ENCODE measurements around the gene IPO4.

IPO4 gene

DNA sequence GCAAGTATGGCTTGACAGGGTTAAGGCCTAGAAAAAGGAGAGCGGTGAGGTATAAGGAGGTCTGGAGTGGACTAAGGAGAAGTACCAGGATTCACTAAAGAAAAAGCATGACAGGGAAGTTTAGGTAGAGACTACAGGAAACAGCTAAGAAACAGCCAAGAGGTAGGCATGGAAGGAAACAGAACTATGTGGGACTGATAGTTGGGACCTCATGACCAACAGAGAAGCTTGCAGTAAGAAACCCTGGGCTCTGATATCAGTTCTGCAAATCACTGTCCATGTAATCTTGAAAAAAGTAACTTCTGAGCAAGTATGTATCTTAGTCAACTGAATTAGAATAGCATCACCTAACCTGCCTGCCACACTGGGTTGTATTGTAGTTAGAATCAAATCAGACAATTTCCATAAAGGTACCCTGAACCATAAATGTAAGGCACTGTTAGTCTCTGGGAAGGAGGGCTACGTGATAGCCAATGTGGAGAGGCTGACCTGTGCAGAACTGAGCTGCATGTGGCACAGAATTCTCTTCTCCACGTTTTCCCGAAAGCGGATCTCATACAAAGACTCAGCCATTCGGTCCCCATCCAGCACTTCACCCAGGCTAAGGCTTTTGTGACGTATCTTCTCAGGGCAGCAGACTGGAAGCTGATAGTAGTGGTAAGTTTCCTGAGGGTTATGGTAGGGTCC lies 5.7 kb upstream of the IPO4 start:
- DNase-seq (ENCODE audit: low read depth in 2 of 2), result no peak

DNA sequence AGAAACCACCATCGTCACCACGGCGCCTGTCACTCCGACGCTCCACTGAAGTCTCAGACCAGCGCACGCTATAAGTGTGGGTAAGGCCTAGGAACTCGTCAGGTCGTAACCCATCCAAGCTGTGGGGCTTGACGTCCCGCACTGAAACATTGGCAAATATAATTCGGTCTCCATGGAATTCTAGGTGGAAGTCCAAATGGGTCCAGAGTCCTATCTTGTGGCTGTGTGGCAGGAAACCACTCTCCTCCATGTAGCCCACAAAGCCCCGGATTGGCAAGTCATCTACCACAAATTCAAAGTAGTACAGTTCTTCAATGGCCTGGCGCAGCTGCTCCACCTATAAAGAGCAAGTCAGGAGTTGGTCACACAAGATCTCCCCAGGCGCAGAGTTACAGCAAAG lies 4.3 kb upstream of the IPO4 start:
- no peak for DNase-seq (ENCODE audit: low read depth in 2 of 2)

GRCh38 chr14:24190416-24190815 lies 1.8 kb upstream of the IPO4 start:
- DNase-seq (ENCODE audit: low read depth in 2 of 2), result no peak

DNA sequence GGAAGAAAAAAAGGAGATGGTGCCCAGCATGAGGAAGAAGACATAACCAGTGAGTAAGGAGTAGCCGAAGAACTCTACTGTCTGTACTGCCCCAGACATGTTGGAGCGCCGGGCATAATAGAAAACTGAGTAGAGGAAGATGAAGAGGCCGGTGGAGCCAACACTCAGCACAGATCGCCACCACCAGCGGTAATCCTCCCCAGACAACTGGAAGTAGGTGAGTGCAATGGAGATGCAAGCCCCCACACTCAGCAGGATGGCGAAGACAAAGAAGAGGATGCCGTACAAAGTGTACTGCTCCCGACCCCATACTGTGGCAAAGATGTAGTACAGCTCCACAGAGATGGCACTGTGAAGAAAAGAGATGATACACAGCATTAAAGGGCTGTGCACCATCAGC lies 844 bp upstream of the IPO4 start:
- DNase-seq (ENCODE audit: low read depth in 2 of 2), result no peak

DNA sequence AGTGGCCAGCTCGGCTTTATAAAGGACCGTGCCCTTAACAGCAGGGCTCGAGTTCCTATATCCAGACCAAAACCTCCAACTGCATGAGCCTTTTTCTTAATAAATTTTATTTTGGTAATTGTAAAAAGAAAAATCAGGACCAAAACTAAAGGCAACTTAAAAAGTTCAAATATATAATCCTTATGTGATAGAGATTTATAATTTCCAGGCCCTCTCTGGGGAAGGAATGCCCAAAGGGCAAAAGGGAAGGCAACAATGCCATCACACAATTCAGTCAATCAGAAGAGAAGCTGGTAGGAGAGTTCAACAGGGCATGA lies 401 bp upstream of the IPO4 start:
- no peak for DNase-seq (ENCODE audit: low read depth in 2 of 2)

GRCh38 chr14:24187539-24187915 lies 1.1 kb downstream of the IPO4 start:
- DNase-seq (ENCODE audit: low read depth in 2 of 2), result no peak

GRCh38 chr14:24186831-24187538 lies 1.6 kb downstream of the IPO4 start:
- no peak for DNase-seq (ENCODE audit: low read depth in 2 of 2)

- DNase-seq (ENCODE audit: low read depth in 2 of 2), result no peak
Measured at GRCh38 chr14:24185741-24186140, 2.9 kb downstream of the IPO4 start.

- no peak for DNase-seq (ENCODE audit: low read depth in 2 of 2)
Measured at GRCh38 chr14:24185026-24185425, 3.6 kb downstream of the IPO4 start.

- no peak for DNase-seq (ENCODE audit: low read depth in 2 of 2)
Measured at GRCh38 chr14:24184104-24184970, 4.3 kb downstream of the IPO4 start.

DNA sequence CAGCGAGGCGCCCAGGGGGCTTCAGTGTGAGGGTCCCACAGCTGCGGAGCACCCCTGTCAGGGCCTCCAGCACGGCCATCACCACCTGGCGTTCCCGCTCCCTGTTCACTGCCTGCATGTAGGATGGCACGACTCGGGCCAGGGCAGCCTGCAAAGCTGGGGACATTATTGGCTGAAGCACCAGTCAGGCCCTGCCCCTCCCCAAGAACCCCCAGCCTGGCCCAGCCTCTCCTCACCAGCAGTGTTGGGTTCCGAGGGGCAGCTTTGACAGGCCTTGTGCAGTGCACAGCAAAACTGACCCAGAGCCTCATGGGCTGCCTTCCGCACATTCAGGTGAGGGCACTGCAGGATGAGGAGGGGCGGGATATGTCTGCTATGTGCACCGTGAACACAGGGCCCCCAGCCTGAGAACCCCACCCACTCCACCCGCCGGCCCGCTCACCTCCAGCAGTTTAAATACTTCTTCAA lies 5.6 kb downstream of the IPO4 start:
- no peak for DNase-seq (ENCODE audit: low read depth in 2 of 2)

- DNase-seq (ENCODE audit: low read depth in 2 of 2), result no peak
Measured at GRCh38 chr14:24182110-24182882, 6.3 kb downstream of the IPO4 start.

DNA sequence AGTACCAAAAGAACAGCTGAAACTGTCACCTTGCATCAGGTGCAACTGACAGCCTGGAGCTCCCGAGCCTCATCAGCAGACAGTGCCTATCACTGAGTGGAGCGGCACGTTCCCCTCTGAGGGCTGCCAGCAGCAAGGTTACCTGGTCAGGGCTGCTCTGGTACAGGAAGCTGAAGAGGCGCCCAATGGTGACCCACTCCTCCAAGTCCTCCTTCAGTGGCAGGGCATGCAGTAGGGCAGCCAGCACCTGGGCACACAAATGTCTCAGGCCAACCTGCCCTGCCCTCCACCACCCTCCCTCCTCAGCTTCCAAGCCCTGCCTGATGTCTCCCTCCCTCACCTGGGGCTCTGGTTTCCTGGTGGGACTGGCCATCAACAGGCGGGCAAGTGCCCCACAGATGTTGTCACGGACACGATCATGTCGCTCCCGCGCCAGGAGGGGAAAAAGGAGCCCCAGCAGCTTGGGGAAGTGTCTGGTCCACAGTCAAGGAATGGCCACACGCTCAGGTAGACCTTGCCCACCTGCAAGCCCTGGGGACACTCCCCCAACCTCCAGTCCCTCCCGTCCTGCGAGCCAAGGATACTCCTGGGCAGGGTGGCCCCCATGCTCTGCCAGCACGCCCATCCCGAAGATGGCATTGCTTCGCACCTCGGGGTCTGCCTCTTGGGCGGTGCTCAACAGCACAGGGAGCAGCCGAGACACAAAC lies 7.1 kb downstream of the IPO4 start:
- DNase-seq (ENCODE audit: low read depth in 2 of 2), result no peak

DNA sequence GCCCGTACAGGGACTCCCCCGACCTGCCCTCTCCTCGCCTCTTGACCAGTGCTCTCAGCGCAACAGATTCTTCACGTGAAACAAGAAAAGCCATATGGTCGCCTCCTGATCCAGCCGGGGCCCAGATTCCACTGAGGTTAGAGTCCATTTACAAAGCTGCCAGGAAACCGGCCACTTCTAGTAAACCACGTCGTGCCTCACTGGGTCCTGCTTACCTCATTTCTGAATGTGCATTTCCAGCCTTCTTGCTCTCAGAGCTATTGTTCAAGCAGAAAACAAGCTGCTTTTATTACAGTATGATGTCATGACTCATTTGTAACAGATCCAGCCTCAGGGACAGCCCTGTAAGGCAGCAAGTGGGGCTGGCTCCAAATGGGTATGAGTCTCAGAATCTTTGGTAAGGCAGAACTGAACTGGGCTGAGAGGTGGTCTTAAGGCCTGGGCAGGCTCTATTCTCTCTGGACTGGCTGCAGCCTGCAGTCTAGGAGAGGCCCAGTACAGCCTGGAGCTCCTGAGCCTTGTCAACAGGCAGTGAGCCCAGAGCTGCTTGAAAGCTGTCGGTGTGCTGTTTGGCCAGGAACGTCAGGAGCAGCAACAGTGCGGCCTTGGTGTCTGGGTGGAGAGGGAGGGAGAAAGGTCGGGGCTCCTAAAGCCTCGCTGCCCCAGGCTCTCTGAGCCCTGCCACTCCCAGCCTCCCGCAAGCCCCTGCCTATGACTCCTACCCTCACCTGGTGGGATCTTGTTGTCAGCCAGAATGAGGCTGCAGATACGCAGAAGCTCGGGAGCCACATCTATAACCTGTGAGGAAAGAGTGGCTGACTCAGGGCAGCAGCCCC lies 8.4 kb downstream of the IPO4 start:
- no peak for DNase-seq (ENCODE audit: low read depth in 2 of 2)

DNA sequence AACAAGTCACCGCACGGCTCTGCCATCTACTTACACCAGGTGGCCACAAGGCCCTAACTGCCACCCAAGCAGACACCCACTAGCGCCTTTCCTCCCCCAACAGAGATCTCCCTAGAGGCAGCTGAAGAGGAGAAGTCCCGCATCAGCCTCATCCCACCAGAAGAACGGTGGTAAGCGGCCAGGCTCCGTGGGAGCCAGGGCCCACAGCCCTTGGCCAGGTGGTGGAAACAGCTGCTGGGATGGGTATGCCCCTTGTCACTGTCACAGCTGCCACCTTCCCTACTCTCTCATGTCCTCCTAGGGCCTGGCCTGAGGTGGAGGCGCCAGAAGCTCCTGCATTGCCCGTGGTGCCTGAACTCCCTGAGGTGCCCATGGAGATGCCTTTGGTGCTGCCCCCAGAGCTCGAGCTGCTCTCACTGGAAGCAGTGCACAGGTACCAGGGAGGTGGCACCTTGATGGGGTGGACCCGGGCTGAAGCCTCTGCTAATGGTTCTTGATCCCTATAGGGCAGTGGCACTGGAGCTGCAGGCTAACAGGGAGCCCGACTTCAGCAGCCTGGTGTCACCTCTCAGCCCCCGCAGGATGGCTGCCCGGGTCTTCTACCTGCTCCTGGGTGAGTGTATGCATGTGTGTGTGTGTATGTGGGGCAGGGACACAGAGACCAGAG lies 9.2 kb downstream of the IPO4 start:
- no peak for DNase-seq (ENCODE audit: low read depth in 2 of 2)

DNA sequence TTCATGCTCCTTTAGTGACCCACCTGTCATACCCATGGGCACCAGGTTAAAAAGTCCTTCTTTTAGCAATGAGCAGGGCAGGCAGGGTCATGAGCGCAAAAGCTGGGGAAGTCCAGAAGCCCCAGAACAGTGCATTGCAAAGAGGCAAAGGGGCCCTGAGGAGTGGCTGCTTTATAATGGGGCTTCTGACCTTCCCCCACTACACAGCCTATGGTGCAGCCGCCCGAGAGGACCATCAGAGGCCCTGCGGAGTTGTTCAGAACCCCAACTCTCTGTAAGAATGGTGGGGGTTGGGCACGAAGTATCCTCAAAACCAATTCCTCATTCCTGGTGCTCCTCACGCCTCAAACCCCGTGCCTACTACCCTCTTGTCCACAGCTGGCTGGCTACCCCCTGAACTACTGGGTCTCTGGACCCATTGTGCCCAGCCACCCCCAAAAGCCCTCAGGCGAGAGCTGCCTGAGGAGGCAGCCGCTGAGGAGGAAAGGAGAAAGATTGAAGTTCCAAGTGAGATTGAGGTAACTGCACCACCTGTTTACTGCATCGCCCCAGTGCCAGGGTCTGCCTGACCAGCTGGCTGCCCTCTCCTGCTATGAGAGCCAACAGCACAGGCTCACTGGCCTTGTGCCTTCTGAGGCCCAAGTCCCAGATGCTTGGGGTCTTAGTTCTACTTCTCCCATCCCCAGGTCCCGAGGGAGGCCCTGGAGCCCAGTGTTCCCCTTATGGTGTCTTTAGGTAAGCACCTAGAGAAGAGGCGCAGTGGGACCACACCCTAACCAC lies 10.0 kb downstream of the IPO4 start:
- no peak for DNase-seq (ENCODE audit: low read depth in 2 of 2)

DNA sequence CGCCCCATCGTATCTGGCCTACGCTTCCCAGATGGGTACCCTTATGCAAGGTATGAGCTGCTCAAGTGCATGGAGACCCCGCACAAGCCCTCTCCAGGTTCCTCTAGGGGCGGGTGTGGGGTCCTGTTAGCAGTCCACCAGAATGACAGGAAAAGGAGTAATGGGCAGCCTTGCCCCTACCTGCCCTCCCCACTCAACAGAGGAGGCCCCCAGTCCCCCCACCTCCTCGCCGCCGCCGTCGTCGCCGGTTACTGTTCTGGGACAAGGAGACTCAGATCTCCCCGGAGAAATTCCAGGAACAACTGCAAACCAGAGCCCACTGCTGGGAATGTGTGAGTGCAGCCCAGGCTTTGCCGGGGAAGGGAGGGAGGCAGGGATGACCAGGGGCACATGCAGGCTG lies 10.7 kb downstream of the IPO4 start:
- DNase-seq (ENCODE audit: low read depth in 2 of 2), result no peak

DNA sequence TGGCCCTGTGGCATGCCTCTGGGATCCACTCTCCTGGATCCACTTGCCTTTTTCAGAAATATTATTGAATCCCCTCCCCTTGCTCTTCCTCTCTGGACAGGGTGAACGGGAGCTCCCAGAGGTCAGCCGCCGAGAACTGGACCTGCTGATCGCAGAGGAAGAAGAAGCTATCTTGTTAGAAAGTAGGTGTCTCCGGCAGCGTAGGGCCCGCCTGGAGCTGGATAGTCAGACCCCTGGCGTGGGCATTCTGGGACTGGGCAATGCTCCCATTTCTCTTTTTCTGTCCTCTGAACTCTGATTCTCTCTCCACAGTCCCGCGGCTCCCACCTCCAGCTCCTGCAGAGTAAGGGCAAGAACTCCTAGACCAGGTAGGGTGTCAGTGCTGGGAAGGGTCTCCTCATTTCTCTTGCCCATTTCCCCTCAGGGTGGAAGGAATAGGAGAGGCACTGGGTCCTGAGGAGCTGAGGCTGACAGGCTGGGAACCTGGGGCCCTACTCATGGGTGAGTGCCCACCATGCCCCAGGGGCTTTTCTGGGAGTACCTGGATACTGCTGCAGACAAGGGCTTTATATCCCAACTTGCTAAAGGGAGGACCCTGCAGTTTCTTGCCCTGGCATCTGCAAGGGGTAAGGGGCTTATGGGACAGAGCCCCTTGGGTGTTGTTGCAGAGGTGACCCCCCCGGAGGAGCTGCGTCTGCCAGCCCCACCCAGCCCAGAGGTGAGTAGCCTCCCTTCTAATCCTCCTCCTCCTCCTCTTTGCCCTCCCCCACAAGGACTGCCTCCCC lies 11.4 kb downstream of the IPO4 start:
- no peak for DNase-seq (ENCODE audit: low read depth in 2 of 2)
